SK-N-MC (cell line): ENCODE results near the gene CHST15.

Source experiments
- DNase-seq: peaks from one replicate; pipeline ENCODE4 v3.0.0-alpha.2; 2011; ENCODE audit warnings: low read depth, low spot score
- H3K27ac ChIP-seq: fragments of 200-600 bp; sonication (generic); 2 replicates; pipeline ENCODE4 v1.5.1; 2016; ENCODE audit warnings: mixed run types
- H3K36me3 ChIP-seq: fragments of 200-600 bp; sonication (generic); 2 replicates; pipeline ENCODE4 v1.6.1; 2017; ENCODE audit warnings: antibody characterized with exemption, low read length, mixed read lengths; ENCODE audit not compliant: insufficient read depth
- H3K4me3 ChIP-seq: fragments of 200-600 bp; sonication (generic); 2 replicates; pipeline ENCODE4 v1.5.1; 2016
- H3K9ac ChIP-seq: fragments of 200-600 bp; sonication (generic); 2 replicates; pipeline ENCODE4 v1.8.0; 2017; ENCODE audit warnings: mixed run types, mixed read lengths; ENCODE audit not compliant: insufficient read length
- H3K9me3 ChIP-seq: fragments of 200-600 bp; sonication (generic); 2 replicates; pipeline ENCODE4 v1.6.1; 2017; ENCODE audit warnings: low read depth, mild to moderate bottlenecking, antibody characterized with exemption, low read length, moderate library complexity, mixed read lengths
- EZH2 ChIP-seq: fragments of 200-600 bp; sonication (generic); IDR thresholded peaks from one replicate; pipeline ENCODE4 v1.6.1; 2017; ENCODE audit warnings: antibody characterized with exemption
- FOXP2 ChIP-seq: optimal IDR thresholded peaks from 2 replicates; pipeline ENCODE3; 2011; ENCODE audit warnings: mild to moderate bottlenecking, moderate library complexity; ENCODE audit not compliant: insufficient read depth; ENCODE audit errors: extremely low read length, control extremely low read depth
- POLR2AphosphoS5 ChIP-seq: IDR thresholded peaks from 2 replicates; pipeline ENCODE4 v1.6.1; 2012; ENCODE audit warnings: mild to moderate bottlenecking, low read depth, low read length, borderline replicate concordance

The CHST15 gene

GRCh38 chr10:124092860-124093773 is at the start of gene CHST15:
Gene CHST15, minus strand, starts transcription at chr10:124093598. Its CDS starts 47,386 bp downstream, at chr10:124046212.
- TF ChIP-seq EZH2 (no peak), POLR2AphosphoS5 (no peak), FOXP2 (no peak)
- Histone ChIP-seq H3K27ac (no peak within 1 kb of the TSS), H3K9ac (no peak within 1 kb of the TSS)

GRCh38 chr10:124142960-124143359 is 49.6 kb upstream of the CHST15 start:
- DNase-seq, result no peak
- no peak overlapping the region for H3K4me3 ChIP-seq
- H3K9me3 ChIP-seq, result no peaks in the 10 kb centered on the region
- no peaks in the 10 kb centered on the region for H3K36me3 ChIP-seq
- TF ChIP-seq FOXP2, result no peak
- no peak for TF ChIP-seq POLR2AphosphoS5
- no peak for TF ChIP-seq EZH2
- no peak overlapping the region for H3K9ac ChIP-seq
- H3K27ac ChIP-seq, result no peak overlapping the region

More at GRCh38 chr10:124092860-124093773, at the start of gene CHST15:
- no peak within 1 kb of the TSS for H3K4me3 ChIP-seq
- no peaks in the 10 kb centered on the region for H3K9me3 ChIP-seq
- no peaks in the 10 kb centered on the region for H3K36me3 ChIP-seq
- DNase-seq, result no peak

DNA sequence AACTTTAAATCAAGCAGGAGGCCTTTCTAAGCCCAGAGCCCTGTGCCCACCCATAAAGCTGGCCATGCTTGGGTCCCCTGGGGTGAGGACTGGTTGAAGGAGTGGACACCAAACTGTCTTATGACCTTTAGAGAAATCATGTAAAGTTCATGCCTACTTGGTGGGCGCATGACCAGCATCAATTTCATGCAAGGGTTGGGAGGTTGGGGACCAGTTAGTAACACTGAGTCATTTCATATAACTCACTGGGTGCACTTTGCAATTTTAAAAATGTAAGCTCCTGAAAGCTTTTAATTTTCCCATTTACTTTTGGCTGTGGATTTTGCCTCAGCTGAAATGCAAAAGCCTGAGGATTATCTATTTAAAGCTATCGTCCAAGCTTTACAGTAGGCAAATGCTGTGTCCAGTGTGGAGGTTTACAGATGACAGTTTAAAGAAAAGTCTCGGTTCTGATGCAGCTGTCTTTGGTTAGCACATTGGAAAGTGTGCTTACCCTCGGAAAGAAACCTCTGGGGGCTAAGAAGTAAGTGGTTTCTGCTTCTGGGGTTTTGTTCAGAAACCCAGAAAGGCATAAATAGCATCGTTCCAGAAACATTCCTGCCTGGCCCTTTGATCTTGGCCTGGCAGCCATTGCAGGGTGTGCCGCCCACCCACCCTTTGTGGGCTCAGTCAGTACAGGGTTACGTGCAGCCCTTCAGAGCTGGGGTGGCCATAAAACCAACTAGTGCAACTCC is 48.8 kb upstream of the CHST15 start:
- no peak for DNase-seq
- Histone ChIP-seq H3K27ac (no peak overlapping the region), H3K9ac (no peak overlapping the region), H3K4me3 (no peak overlapping the region), H3K9me3 (no peaks in the 10 kb centered on the region), H3K36me3 (no peaks in the 10 kb centered on the region)
- TF ChIP-seq POLR2AphosphoS5 (no peak), EZH2 (no peak), FOXP2 (no peak)

GRCh38 chr10:124138883-124139348 is 45.5 kb upstream of the CHST15 start:
- no peaks in the 10 kb centered on the region for H3K36me3 ChIP-seq
- H3K4me3 ChIP-seq, result no peak overlapping the region
- no peak for DNase-seq

DNA sequence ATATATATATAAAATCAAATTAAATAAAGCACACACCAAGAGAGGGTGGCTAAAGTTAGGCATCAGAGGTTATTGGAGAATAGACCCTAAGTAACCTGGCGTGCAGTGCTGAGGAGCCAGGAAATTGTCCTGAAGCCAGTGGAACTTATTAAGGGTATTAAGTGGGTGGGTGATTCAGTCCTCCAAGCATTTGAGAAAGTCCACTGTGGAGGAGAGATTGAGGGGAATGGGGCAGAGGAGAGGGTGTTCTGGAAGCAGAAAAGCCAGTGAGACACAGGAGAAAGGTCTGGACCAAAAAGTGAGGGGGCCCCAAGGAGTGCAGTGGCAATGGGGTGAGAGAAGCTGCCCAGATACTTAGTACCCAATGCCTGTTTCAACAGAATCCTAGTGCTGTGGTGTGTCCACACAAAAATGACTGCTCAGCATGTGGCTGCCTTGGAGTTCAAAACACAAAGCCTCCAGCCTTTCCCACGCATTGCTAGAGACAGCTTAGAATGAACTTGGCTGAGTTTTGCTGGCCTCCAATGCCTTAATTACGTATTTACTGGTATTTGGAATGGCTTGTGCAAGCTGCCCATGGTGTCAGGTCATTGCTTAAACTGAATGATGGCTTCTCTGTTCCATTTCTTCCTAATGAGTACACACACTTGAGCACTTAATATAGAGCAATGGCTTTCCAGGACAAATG is 44.9 kb upstream of the CHST15 start:
- TF ChIP-seq FOXP2, result no peak
- TF ChIP-seq EZH2, result no peak
- TF ChIP-seq POLR2AphosphoS5, result no peak
- Histone ChIP-seq H3K9me3 (no peaks in the 10 kb centered on the region), H3K4me3 (no peak overlapping the region), H3K27ac (no peak overlapping the region), H3K9ac (no peak overlapping the region), H3K36me3 (no peaks in the 10 kb centered on the region)
- DNase-seq, result no peak

More at GRCh38 chr10:124138883-124139348, 45.5 kb upstream of the CHST15 start:
- Histone ChIP-seq H3K9ac (no peak overlapping the region), H3K9me3 (no peaks in the 10 kb centered on the region), H3K27ac (no peak overlapping the region)
- TF ChIP-seq FOXP2, result no peak

DNA sequence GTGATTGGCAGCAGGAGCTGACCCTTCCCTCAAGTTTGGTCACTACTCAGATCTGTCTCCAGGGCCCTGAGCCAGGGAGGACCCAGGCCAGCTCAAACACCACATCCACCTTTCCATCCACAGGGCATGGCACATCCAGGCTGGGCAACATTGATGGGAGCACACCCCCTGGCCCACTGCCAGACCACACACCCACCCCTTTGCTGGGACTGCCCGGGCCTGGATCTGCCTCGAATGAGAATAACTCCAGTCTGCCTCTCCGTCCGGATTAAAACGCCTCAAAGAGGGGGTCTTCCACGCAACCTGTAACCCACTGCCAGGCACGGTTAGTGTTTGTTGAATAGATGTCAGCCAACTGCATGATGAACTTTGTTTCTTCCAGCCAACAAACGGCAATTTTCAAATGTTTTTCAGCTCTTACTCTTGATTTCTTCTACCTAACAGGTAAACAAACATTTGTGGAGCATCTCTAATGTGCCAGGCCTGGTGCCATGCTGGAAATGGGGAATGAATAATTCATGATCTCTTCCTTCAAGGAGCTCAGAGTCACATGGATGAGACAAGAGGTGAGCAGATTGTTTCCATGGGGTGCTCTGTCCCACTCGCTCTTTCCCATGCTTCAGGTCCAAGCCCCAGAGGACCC is 41.0 kb upstream of the CHST15 start:
- DNase-seq, result no peak
- Histone ChIP-seq H3K9me3 (no peaks in the 10 kb centered on the region), H3K27ac (no peak overlapping the region), H3K36me3 (no peaks in the 10 kb centered on the region), H3K9ac (no peak overlapping the region), H3K4me3 (no peak overlapping the region)
- no peak for TF ChIP-seq POLR2AphosphoS5
- TF ChIP-seq FOXP2, result no peak
- TF ChIP-seq EZH2, result no peak

GRCh38 chr10:124132876-124133275 is 39.5 kb upstream of the CHST15 start:
- no peak overlapping the region for H3K9ac ChIP-seq
- H3K27ac ChIP-seq, result no peak overlapping the region
- H3K36me3 ChIP-seq, result no peaks in the 10 kb centered on the region
- TF ChIP-seq FOXP2, result no peak
- no peak for TF ChIP-seq EZH2
- no peak for TF ChIP-seq POLR2AphosphoS5
- no peak overlapping the region for H3K4me3 ChIP-seq
- DNase-seq, result no peak
- H3K9me3 ChIP-seq, result no peaks in the 10 kb centered on the region

DNA sequence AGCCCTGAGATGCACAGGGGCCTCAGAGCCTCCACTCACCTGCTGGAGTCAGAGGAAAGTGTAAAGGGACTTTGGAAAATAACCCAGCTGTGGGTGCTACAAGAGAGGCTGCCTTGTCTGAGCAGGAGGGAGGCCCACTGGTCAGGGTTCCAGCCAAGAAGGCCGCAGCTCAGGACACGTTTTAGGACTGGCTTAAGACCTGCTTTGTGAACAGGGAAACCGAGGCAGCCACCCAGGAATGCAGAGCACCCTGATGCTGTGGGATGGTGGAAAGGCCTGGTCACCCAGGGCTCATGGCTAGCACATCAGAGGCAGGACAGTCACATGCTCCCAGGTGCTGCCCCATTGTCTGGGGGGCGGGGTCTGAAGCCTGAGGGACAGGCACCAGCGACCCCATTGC is 38.9 kb upstream of the CHST15 start:
- TF ChIP-seq POLR2AphosphoS5 (no peak), FOXP2 (no peak), EZH2 (no peak)
- no peak overlapping the region for H3K27ac ChIP-seq
- H3K36me3 ChIP-seq, result no peaks in the 10 kb centered on the region
- DNase-seq, result no peak
- no peaks in the 10 kb centered on the region for H3K9me3 ChIP-seq
- H3K4me3 ChIP-seq, result no peak overlapping the region
- H3K9ac ChIP-seq, result no peak overlapping the region

- Histone ChIP-seq H3K36me3 (no peaks in the 10 kb centered on the region), H3K27ac (no peak overlapping the region), H3K9ac (no peak overlapping the region), H3K4me3 (no peak overlapping the region), H3K9me3 (no peaks in the 10 kb centered on the region)
- TF ChIP-seq FOXP2 (no peak), EZH2 (no peak), POLR2AphosphoS5 (no peak)
- no peak for DNase-seq
Measured at GRCh38 chr10:124131172-124131571, 37.8 kb upstream of the CHST15 start.
